DOHH2 (cell line): ENCODE data around the gene ZNF526.

ENCODE experiments used
- H3F3A ChIP-seq: fragments of 200-600 bp; sonication (generic), shearing (Covaris generic); 2 replicates; pipeline ENCODE4 v1.6.0; 2016; ENCODE audit warnings: antibody characterized with exemption, mild to moderate bottlenecking; ENCODE audit not compliant: control insufficient read depth, insufficient read depth
- H3K27ac ChIP-seq: fragments of 200-600 bp; sonication (generic); 2 replicates; pipeline ENCODE4 v1.5.1; 2014; ENCODE audit warnings: low read depth, mild to moderate bottlenecking, low read length, moderate library complexity
- H3K27me3 ChIP-seq: fragments of 200-600 bp; sonication (generic); 2 replicates; pipeline ENCODE4 v1.6.1; 2014; ENCODE audit warnings: mild to moderate bottlenecking, low read length, mixed read lengths; ENCODE audit not compliant: control insufficient read depth
- H3K36me3 ChIP-seq: fragments of 200-600 bp; sonication (generic); 2 replicates; pipeline ENCODE4 v1.6.1; 2014; ENCODE audit warnings: mild to moderate bottlenecking, low read length, moderate library complexity, mixed read lengths; ENCODE audit not compliant: control insufficient read depth
- H3K4me1 ChIP-seq: fragments of 200-600 bp; sonication (generic); 2 replicates; pipeline ENCODE4 v1.6.1; 2014; ENCODE audit warnings: mild to moderate bottlenecking, low read length, mixed read lengths; ENCODE audit not compliant: control insufficient read depth
- H3K4me2 ChIP-seq: fragments of 200-600 bp; sonication (generic); 2 replicates; pipeline ENCODE4 v1.6.0; 2014; ENCODE audit warnings: mild to moderate bottlenecking, low read length, moderate library complexity
- H3K4me3 ChIP-seq: fragments of 200-600 bp; sonication (generic); 2 replicates; pipeline ENCODE4 v1.5.1; 2014; ENCODE audit warnings: mild to moderate bottlenecking, low read length, mixed read lengths
- H3K79me2 ChIP-seq: fragments of 200-600 bp; sonication (generic); 2 replicates; pipeline ENCODE4 v1.6.1; 2014; ENCODE audit warnings: mild to moderate bottlenecking, low read length, mixed read lengths; ENCODE audit not compliant: control insufficient read depth
- H3K9me2 ChIP-seq: fragments of 200-600 bp; sonication (generic); replicated peaks from 2 replicates; pipeline ENCODE4 v1.6.1; 2014; ENCODE audit warnings: mild to moderate bottlenecking, low read length, mixed read lengths; ENCODE audit not compliant: control insufficient read depth
- H3K9me3 ChIP-seq: fragments of 200-600 bp; sonication (generic); 2 replicates; pipeline ENCODE4 v1.6.1; 2014; ENCODE audit warnings: antibody characterized with exemption, low read length, mixed read lengths; ENCODE audit not compliant: control insufficient read depth, insufficient read depth
- H4K20me1 ChIP-seq: fragments of 200-600 bp; sonication (generic); 2 replicates; pipeline ENCODE4 v1.6.0; 2014; ENCODE audit warnings: low read depth, mild to moderate bottlenecking, antibody characterized with exemption, low read length, moderate library complexity; ENCODE audit not compliant: control insufficient read depth, insufficient read depth
- EZH2phosphoT487 ChIP-seq: fragments of 200-600 bp; sonication (generic); IDR thresholded peaks from 2 replicates; pipeline ENCODE4 v1.6.1; 2017; ENCODE audit warnings: borderline replicate concordance, mild to moderate bottlenecking, antibody characterized with exemption, low read length, moderate library complexity, mixed read lengths
- TF ChIP-seq, protein P1 (sequence below): fragments of 200-600 bp; sonication (generic); IDR thresholded peaks from one replicate; pipeline ENCODE4 v1.5.1; 2014; ENCODE audit warnings: antibody characterized with exemption, mild to moderate bottlenecking, low read depth, low read length; ENCODE audit not compliant: poor library complexity, severe bottlenecking

The ZNF526 gene

DNA sequence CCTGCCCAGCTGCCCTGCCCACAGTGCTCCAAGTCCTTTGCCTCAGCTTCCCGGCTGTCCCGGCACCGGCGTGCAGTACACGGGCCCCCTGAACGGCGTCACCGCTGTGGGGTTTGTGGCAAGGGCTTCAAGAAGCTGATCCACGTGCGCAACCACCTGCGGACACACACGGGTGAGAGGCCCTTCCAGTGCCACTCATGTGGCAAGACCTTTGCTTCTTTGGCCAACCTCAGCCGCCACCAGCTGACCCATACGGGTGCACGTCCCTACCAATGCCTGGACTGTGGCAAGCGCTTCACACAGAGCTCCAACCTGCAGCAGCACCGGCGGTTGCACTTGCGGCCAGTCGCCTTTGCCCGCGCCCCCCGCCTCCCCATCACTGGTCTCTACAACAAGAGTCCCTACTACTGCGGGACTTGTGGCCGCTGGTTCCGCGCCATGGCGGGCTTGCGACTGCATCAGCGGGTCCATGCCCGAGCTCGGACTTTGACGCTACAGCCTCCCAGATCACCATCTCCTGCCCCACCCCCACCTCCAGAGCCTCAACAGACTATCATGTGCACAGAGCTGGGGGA lies 5.7 kb downstream of the ZNF526 start:
- peaks cover 66% of the 10 kb centered on the region for H3K79me2 ChIP-seq
- no peak overlapping the region for H3K4me2 ChIP-seq
- H3K27ac ChIP-seq = no peak overlapping the region
- peaks cover 12% of the 10 kb centered on the region for H3K4me1 ChIP-seq
- TF ChIP-seq, protein P1, sequence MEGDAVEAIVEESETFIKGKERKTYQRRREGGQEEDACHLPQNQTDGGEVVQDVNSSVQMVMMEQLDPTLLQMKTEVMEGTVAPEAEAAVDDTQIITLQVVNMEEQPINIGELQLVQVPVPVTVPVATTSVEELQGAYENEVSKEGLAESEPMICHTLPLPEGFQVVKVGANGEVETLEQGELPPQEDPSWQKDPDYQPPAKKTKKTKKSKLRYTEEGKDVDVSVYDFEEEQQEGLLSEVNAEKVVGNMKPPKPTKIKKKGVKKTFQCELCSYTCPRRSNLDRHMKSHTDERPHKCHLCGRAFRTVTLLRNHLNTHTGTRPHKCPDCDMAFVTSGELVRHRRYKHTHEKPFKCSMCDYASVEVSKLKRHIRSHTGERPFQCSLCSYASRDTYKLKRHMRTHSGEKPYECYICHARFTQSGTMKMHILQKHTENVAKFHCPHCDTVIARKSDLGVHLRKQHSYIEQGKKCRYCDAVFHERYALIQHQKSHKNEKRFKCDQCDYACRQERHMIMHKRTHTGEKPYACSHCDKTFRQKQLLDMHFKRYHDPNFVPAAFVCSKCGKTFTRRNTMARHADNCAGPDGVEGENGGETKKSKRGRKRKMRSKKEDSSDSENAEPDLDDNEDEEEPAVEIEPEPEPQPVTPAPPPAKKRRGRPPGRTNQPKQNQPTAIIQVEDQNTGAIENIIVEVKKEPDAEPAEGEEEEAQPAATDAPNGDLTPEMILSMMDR = no peak
- TF ChIP-seq EZH2phosphoT487 = no peak
- H4K20me1 ChIP-seq = no peaks in the 10 kb centered on the region; the same call in 1 of the 2 replicates
- H3K9me3 ChIP-seq = no peaks in the 10 kb centered on the region
- H3K9me2 ChIP-seq = no peaks in the 10 kb centered on the region
- peaks cover 76% of the 10 kb centered on the region for H3K36me3 ChIP-seq
- no peaks in the 10 kb centered on the region for H3K27me3 ChIP-seq
- H3K4me3 ChIP-seq = no peak overlapping the region
- H3F3A ChIP-seq = no peaks in the 10 kb centered on the region

DNA sequence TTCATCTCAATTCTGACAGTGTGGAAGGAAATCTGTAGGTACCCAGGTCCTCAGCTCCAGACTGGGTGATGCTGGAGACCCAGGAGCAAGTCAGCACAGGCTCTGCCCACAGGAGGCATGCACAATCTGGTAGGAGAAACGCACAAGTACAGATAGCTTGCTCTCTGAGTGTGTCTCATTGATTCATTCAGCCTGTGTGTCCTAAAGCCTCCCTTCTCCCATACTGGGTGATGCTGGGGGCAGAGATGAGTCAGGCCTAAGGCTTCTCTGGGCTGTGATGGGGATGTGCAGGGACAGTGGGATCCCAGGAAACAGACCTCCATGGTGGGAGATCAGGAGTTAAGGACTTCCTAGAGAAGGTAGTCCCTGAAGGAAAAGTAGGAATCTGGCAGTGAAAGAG lies 6.8 kb downstream of the ZNF526 start:
- Histone ChIP-seq H3K79me2 (peaks cover 59% of the 10 kb centered on the region), H4K20me1 (no peaks in the 10 kb centered on the region; the same call in 1 of the 2 replicates), H3K36me3 (peaks cover 83% of the 10 kb centered on the region)

DNA sequence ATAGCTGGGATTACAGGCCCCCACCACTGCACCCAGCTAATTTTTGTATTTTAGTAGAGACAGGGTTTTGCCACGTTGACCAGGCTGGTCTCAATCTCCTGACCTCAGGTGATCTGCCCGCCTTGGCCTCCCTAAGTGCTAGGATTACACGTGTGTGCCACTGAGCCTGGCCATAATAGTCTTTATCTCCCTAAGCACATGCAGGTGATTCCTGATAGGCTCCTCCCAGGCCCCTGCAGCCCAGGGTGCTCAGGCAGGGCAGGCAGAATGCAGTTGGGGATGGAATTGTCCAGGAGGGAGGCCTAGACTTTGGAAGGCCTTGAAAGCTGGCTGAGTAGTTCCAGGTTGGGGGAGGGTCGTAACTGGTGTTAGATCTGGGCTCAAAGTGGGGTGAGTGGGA lies 8.5 kb downstream of the ZNF526 start:
- H3K4me3 ChIP-seq = no peak overlapping the region
- H3K4me2 ChIP-seq = no peak overlapping the region
- H3K4me1 ChIP-seq = no peaks in the 10 kb centered on the region
- no peaks in the 10 kb centered on the region for H3K9me3 ChIP-seq
- peaks cover 5% of the 10 kb centered on the region; the same call in 1 of the 2 replicates for H4K20me1 ChIP-seq
- TF ChIP-seq EZH2phosphoT487 = no peak
- TF ChIP-seq, protein P1 = no peak
- H3F3A ChIP-seq = peaks cover 9% of the 10 kb centered on the region
- H3K27ac ChIP-seq = no peak overlapping the region
- H3K27me3 ChIP-seq = no peaks in the 10 kb centered on the region
- H3K79me2 ChIP-seq = peaks cover 49% of the 10 kb centered on the region
- no peaks in the 10 kb centered on the region for H3K9me2 ChIP-seq
- H3K36me3 ChIP-seq = peaks cover 90% of the 10 kb centered on the region

More for the DNA sequence above, 6.8 kb downstream of the ZNF526 start:
- Histone ChIP-seq H3K27ac (no peak overlapping the region), H3K9me2 (no peaks in the 10 kb centered on the region), H3K27me3 (no peaks in the 10 kb centered on the region), H3K4me1 (peaks cover 3% of the 10 kb centered on the region), H3K9me3 (no peaks in the 10 kb centered on the region), H3K4me2 (no peak overlapping the region), H3K4me3 (no peak overlapping the region), H3F3A (peaks cover 6% of the 10 kb centered on the region)
- TF ChIP-seq EZH2phosphoT487 = no peak
- TF ChIP-seq, protein P1 = no peak
